ENCODE results near the gene AJM1. TPM values are rescaled to one million over a fixed set of nuclear protein-coding genes. Genes with fewer than 3 reads are reported as not detected.
A peak's percentile ranks its signal among the peaks of the same experiment; 100 is the strongest.

The AJM1 gene
- total RNA-seq, 2 experiments from 2014 or later = 6.6 to 6.7 TPM

DNA sequence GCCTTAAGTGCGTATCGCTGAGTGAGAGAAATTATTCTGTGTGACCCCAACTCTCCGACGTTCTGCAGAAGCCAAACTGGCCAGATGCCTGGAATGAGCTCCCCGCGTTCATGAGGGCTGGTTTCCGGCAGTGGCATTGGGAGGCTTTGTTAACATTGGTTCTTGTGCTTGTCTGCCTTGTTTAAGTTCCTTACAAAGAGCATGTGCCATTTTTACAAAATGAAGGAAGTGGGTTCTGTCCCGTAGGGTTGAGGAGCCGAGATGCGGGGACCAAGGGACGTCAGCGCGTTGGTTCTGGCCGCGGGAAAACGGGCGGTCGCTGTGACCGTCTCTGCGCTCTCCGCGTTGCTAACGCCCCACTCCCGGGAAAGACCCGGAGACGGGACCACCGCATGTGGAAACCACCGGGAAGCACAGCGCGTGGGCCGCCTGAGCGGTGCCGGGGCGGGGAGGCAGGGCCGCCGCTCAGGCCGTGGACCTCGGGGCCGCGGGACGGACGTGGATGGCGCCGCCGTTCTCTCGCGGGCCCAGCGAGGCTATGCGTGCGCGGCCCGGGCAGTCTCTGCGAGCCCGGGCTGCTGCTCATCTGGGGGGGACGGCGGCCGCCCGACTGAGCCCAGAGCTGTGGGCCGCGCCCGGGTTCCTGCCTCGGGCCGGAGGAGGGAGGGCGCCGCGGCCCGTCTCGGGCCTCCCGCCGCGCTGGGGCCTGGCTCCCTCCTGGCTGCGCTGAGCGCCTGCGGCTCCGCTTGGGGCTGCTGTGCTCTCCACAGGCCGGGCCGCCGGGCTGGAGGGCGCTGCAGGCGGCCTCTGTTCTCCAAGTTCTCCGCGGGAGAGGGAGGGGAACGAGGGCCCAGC, 21.1 kb upstream of the AJM1 start:
- DNase-seq (no peak), ATAC-seq (ENCODE audit: low read depth) (peak; percentile 19)
- no peak overlapping the region for H3K27ac Mint-ChIP-seq
- no peaks in the 10 kb centered on the region for H3K9me3 Mint-ChIP-seq
- H3K4me1 Mint-ChIP-seq = peaks cover 3% of the 10 kb centered on the region
- H3K27me3 Mint-ChIP-seq = no peaks in the 10 kb centered on the region
- peaks cover 5% of the 10 kb centered on the region for H3K36me3 Mint-ChIP-seq
- H3K4me3 Mint-ChIP-seq = no peak overlapping the region
- POLR2A ChIA-PET = interaction anchor here (1.1 kb wide), 1 partner anchor 14 kb away, joined by 5 read pairs; the partner anchor contains the start of gene RABL6

DNA sequence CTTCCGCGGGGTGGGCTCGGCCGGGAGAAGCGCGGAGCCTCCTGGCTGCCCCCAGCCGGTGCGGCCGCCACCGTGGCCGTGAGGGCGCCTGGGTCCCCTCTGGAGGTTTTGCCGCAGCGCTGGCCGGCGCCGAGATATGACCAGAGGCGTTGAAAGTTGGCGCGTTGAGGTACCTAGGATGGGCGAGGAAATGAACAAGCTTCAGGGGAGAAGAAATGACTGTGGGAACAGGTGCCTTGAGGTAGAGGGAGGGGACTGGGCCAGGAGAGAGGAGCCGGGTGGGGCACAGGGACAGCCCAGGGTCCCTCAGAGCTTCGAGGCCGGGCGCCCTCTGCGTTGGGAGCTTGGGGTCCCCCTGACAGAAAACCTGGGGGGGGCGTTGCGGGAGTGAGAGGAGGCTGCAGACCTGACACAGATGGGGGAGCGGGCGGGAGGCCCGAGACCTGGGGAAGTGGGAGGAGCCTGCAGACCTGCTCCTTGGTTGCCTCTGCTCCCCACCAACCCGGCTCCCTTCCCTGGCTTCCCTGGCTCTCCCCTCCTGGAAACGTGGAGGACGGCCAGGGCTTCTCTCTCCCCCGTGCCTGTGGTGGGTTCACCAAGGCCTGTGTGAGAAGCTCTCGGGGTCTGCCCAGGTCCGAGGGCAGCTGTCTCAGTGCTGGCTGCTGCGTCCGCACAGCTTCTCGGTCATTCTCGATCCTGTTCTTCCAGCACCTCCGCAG, 20.3 kb upstream of the AJM1 start:
- ATAC-seq (ENCODE audit: low read depth) (no peak), DNase-seq (no peak)
- Mint-ChIP-seq H3K36me3 (peaks cover 3% of the 10 kb centered on the region), H3K4me3 (no peak overlapping the region), H3K4me1 (peaks cover 2% of the 10 kb centered on the region), H3K27me3 (no peaks in the 10 kb centered on the region), H3K9me3 (no peaks in the 10 kb centered on the region), H3K27ac (no peak overlapping the region)
- POLR2A ChIA-PET = interaction anchor here (0.6 kb wide), 2 partner anchors 202 to 593 kb away, joined by 3 to 4 read pairs; no protein-coding TSS in a partner anchor

DNA sequence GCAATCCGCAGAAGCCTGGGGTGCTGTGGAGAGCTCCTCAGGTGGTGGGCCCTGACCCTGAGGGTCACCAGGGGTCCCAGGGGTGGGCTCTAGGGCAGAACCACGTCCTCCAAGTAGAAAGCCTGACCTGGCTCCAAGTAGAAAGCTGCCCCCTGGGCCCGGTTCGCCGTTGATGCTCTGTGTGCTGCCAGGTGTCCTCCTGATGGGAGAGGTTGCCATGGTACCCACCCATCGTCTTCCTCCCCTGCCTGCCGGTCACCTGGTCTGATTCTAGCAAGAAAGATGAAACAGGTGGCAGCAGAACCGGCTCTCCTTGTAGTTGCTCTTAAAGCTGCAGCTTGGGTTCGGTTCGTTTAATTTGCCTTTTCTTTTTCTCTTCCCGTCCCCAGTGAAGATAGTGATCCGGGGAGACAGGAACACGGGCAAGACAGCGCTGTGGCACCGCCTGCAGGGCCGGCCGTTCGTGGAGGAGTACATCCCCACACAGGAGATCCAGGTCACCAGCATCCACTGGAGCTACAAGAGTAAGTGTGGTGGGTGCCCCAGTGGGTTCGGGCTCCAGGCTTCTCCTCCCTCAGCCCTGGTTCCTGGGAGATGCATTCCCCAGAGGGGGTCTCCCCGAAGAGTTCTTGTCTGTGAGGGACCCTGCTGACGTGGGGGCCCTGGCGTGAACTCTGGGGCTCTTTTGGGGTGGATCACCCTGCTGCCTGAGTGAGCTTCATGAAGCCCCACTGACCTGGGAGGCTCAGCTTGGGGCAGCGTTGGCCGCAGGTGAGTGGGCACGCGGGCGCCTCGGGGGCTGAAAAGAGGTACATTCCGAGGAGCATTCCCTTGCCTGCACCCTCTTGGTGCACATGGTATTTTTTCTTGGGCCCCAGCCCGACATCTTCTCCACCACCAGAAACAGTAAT, 18.9 kb upstream of the AJM1 start:
- no peaks in the 10 kb centered on the region for H3K9me3 Mint-ChIP-seq
- no peak overlapping the region for H3K27ac Mint-ChIP-seq
- POLR2A ChIA-PET = interaction anchor here (0.6 to 1.5 kb wide), 3 partner anchors 11 to 417 kb away, joined by 3 to 7 read pairs (median 3); partner anchors contain the start of gene TUBB4B
- peaks cover 1% of the 10 kb centered on the region for H3K36me3 Mint-ChIP-seq
- no peak overlapping the region for H3K4me3 Mint-ChIP-seq
- no peaks in the 10 kb centered on the region for H3K4me1 Mint-ChIP-seq
- no peaks in the 10 kb centered on the region for H3K27me3 Mint-ChIP-seq
- DNase-seq (no peak), ATAC-seq (ENCODE audit: low read depth) (no peak)

DNA sequence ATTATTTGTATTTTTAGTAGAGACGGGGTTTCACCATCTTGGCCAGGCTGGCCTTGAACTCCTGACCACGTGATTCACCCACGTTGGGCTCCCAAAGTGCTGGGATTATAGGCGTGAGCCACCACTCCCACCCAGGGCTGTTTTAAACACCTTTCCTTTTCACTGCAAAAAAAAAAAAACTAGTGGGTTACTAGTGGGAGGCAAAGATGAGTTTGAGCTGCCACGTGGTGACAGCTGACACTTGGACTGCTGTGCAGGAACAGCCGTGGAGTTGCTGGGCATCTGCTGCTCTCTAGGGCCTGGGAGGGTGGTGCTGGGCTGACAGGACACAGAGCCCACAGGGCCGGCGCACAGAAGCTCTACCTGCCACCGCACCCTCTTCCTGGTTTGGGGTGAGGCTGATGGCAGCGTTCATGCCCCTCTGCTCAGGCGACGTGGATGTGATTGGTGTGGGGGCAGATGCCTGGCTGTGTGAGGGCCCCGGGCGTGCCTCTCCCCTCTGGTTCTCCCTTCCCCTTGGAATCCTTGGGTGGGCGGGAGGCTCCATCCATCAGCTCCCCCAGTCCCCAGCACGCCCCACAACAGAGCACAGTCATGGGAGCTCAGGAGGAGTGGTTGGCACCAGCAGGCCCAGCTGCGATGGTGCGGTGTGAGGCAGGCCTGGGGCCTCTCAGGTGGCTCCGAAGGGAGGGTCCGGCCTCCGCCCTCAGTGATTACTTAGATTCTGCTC, 17.6 kb upstream of the AJM1 start:
- DNase-seq (no peak), ATAC-seq (ENCODE audit: low read depth) (no peak)
- H3K4me1 Mint-ChIP-seq = no peaks in the 10 kb centered on the region
- H3K4me3 Mint-ChIP-seq = no peak overlapping the region
- H3K27me3 Mint-ChIP-seq = no peaks in the 10 kb centered on the region
- no peaks in the 10 kb centered on the region for H3K9me3 Mint-ChIP-seq
- H3K27ac Mint-ChIP-seq = no peak overlapping the region
- no peaks in the 10 kb centered on the region for H3K36me3 Mint-ChIP-seq
- POLR2A ChIA-PET = interaction anchor here (1.5 kb wide), 1 partner anchor 12 kb away, joined by 7 read pairs; no protein-coding TSS in a partner anchor

DNA sequence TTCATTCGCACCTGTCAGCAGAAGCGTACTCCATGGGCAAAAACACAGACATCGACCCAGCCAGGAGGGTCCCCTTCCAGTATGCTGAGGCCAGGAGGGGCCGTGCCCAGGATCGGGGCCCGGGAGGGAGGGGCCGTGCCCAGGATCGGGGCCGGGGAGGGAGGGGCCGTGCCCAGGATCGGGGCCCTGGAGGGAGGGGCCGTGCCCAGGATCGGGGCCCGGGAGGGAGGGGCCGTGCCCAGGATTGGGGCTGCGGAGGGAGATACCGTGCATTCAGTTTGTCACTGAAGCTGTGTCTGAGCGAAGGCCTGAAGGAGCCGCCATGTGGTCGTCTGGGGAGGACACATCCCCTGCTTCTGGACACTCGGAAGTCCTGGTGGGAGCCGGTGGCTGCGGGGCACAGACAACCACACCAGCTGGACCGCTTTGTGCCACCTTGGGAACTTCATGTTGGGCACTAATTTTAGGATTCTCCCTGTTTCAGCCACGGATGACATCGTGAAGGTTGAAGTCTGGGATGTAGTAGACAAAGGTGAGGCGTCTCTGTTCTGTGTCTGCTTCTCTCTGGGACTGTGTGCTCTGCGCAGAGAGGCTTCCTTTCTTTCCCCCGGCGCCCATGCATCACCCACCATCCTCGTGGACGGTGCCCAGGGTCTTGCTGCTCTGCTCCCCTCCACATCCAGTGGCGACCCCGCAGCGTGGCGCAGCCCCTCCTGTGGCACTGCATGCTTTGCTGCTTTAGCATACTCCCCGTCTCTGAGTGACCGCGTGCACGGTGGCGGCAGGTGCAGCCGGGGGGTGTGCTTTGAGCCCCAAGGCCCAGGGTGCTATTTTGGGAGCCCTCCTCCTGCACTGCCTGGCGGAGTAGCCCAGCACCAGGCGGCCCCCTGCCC, 16.7 kb upstream of the AJM1 start:
- POLR2A ChIA-PET = interaction anchor here (1.5 kb wide), 1 partner anchor 13 kb away, joined by 7 read pairs; no protein-coding TSS in a partner anchor
- DNase-seq = no peak
- H3K36me3 Mint-ChIP-seq = no peaks in the 10 kb centered on the region

DNA sequence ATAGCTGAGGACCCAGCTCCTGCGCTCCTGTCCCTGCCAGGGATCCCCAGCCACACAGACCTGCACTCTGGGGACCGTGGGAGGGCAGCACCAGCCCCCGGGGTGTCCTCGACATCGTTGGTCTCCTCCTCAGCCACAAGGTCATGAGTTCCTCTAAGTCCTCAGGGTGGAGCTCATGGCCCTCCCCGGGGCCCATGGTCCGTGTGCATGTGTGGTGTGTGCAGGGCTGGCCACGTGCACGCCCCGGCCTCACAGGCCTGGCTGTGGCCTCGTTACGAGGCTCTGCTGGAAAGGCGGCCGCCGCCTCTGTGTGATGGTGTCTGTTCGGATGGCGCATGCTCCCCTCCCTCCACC, 16.1 kb upstream of the AJM1 start:
- POLR2A ChIA-PET = no interaction called here
- H3K4me3 Mint-ChIP-seq = no peak overlapping the region
- no peak overlapping the region for H3K27ac Mint-ChIP-seq
- H3K36me3 Mint-ChIP-seq = no peaks in the 10 kb centered on the region
- no peaks in the 10 kb centered on the region for H3K4me1 Mint-ChIP-seq
- no peaks in the 10 kb centered on the region for H3K27me3 Mint-ChIP-seq
- DNase-seq = no peak
- H3K9me3 Mint-ChIP-seq = no peaks in the 10 kb centered on the region
- no peak for ATAC-seq (ENCODE audit: low read depth)

More for the DNA sequence above, 16.7 kb upstream of the AJM1 start:
- no peaks in the 10 kb centered on the region for H3K9me3 Mint-ChIP-seq
- no peak overlapping the region for H3K4me3 Mint-ChIP-seq
- H3K27ac Mint-ChIP-seq = no peak overlapping the region
- no peaks in the 10 kb centered on the region for H3K4me1 Mint-ChIP-seq
- no peaks in the 10 kb centered on the region for H3K27me3 Mint-ChIP-seq
- no peak for ATAC-seq (ENCODE audit: low read depth)

DNA sequence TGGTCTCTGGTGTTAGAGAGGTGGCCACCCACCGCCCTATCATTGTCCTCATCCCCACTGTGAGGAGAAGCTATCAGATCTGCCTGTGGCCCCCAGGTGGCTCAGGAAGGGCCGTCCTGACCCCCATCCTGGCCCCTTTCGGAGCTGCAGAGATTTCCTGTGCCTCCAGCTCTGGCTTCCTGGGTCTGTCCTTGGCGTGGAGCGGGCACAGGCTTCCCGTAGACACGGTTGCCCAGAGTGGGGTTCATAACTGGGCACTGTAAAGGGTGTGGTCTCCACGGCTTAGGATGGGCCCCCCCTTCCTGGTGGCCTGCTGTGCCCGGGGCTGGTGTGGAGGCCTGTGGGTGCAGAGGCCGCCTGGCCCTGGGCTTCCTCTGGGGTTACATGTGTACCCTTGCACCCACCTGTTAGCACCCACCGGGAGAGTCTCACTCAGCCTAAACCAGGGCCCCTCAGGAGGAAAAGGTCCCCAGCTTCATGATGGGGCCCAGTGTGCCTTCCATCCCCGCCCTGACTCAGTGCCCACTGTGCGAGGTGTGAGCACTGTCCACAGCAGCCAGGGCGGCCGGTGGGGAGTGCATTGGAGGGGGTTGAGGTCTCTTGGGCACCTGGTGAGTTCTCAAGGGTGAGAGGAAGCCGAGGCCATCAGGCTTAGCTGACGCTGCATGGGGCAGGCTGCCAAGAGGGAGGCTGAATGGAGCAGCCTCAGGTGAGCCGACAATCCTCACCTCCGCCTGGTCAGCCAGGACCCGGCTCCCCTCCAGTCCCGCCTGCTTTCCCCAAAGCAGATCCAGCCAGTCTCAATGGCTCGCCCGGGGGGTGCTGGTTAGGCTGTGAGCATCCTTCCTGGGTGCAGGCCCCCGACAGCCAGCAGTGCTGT, 15.3 kb upstream of the AJM1 start:
- no peaks in the 10 kb centered on the region for H3K9me3 Mint-ChIP-seq
- no peak overlapping the region for H3K4me3 Mint-ChIP-seq
- H3K27ac Mint-ChIP-seq = no peak overlapping the region
- H3K36me3 Mint-ChIP-seq = no peaks in the 10 kb centered on the region
- H3K27me3 Mint-ChIP-seq = no peaks in the 10 kb centered on the region
- H3K4me1 Mint-ChIP-seq = no peaks in the 10 kb centered on the region
- no peak for DNase-seq
- no peak for ATAC-seq (ENCODE audit: low read depth)
- POLR2A ChIA-PET = no interaction called here

DNA sequence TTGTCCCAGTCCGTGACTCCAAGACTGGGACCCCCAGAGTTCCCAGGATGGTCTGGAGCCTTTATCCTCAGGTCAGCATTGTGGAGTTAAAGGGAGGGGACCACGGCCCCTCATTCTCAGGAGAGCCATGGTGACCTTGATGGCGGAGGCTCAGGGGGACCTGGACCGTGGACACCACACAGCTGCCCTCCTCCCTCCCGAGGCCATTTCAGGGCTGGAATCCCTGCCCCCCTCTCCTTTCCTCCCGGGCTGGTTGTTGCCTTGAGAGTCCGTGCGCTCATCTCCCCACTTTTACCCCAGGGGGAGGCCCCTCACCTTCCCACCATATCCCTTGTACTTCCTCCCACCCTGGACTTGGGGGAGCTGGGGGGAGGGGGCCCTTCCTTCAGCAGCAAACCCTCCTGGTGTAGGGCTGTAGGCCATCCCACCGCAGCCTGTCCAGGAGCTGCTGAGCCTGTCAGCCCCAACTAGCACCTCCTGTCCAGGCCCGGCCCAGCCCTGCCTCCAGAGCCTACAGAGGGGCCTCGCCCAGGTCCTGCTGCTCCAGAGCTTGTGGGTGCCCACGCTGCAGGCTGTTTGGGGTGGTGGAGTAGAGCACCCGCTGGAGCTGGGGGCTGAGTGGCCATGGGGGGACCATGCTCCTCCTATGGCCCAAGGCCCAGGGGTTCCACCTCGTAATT, 14.3 kb upstream of the AJM1 start:
- Mint-ChIP-seq H3K27me3 (no peaks in the 10 kb centered on the region), H3K9me3 (no peaks in the 10 kb centered on the region), H3K4me3 (no peak overlapping the region), H3K27ac (no peak overlapping the region), H3K36me3 (no peaks in the 10 kb centered on the region), H3K4me1 (no peaks in the 10 kb centered on the region)
- POLR2A ChIA-PET = no interaction called here
- DNase-seq (no peak), ATAC-seq (ENCODE audit: low read depth) (no peak)

DNA sequence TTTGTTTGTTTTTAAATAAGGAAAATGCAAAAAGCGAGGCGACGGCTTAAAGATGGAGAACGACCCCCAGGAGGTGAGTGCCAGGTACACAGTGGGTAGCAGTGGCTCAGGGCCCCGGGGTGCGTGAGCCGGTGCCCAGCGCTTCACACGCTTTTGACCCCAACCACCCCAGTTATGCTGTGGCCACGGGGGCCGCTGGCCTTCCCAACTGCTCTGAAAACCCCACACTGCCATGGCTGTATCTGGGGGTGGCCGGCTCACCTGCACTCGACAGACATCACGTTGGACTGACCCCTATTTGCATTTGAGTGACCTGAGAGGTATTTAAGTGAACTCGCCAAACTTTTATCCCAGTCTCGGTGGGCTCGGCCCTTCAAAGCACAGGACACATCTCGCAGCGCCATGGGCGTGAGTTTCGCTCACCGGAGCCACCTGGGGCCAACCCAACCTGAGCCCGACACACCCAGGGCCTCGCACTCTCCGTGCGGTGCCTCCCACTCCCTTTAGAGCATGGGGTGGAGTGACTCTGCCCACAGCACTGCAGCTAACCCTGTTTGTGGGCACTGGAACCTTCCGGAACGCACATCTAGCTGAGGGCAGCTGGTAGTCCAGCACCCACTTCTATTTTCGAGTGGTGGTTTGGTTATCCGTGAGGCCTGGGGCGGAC, 13.7 kb upstream of the AJM1 start:
- Mint-ChIP-seq H3K27ac (no peak overlapping the region), H3K27me3 (no peaks in the 10 kb centered on the region), H3K36me3 (no peaks in the 10 kb centered on the region), H3K4me1 (no peaks in the 10 kb centered on the region), H3K4me3 (no peak overlapping the region), H3K9me3 (no peaks in the 10 kb centered on the region)
- ATAC-seq (ENCODE audit: low read depth) = no peak
- POLR2A ChIA-PET = no interaction called here
- DNase-seq = no peak

DNA sequence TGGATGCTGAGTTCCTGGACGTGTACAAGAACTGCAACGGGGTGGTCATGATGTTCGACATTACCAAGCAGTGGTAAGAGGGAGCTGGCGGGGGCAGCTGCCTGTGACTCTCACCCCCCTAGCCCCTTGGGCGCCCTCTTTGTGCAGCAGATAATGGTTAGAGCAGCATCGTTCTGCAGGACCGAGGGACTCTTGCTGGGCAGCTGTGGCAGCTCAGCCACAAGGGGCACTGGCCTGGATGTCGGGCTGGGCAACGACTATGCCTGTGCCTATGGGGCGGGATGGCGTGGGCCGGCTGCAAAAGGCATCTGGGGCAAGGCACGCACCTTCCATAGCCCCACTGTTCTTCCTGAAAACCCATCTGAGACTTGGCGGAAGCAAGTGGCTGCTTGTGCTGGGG, 12.9 kb upstream of the AJM1 start:
- Mint-ChIP-seq H3K9me3 (no peaks in the 10 kb centered on the region), H3K27me3 (no peaks in the 10 kb centered on the region), H3K36me3 (no peaks in the 10 kb centered on the region), H3K4me3 (no peak overlapping the region), H3K4me1 (no peaks in the 10 kb centered on the region), H3K27ac (no peak overlapping the region)
- POLR2A ChIA-PET = no interaction called here
- DNase-seq (no peak), ATAC-seq (ENCODE audit: low read depth) (no peak)

Measured in activated naive CD8-positive, alpha-beta T cell treated with anti-CD3 and anti-CD28 coated beads, Interleukin-2, amount 10 ng/mL, durations not matched to agents 7 days and 5 days (primary cell).